ENCODE data around the gene ZNF668.

Gene ZNF668
- 23.8 reads per million, percentile 51 among the genes with 10 or more reads in this experiment for total RNA-seq

DNA sequence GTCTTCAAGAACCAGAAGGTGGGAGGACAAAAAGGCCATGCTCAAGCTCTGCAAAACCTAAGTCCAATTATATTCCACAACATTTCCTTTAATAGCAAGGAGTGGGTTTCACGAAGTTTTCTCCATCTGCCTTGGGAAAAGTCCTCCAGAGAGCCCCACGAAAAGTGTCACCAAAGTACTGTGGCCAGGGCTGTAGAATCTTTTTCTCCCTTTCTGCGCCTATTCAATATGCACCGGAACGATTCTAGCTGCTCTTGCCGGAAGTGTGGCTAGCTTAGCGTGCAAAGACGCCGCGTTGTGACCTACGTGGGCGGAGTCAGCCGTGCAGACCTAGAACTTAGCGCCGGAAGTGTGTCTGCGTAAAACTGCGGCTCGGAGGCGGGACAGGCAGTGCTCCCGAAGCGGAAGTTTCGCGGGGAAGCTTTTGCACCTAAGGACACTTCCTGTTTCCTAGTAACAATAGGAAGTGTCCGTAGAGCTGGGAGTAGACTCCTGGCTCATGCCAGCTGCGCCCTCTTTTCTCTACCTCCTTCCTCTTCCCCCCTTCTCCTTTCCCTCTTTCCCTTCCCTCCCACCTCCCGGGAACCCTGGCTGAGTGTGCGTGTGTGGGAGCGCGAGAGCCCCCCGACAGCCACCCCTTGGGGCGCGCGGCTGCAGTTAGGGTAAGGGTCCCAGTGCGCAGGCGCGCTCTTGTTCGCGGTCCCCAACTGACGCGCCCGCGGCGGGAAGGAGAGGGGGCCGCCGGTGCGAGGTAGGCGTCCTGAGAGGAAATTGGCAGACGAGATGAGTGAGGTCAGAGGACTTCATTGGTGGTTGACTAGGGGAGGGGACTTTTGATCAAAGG is at the start of gene ZNF668, which contains the start of gene ZNF646:
Gene ZNF668, minus strand, starts transcription at position 271 of the 844 bp plus-strand sequence. CDS start 9,781 bp downstream, outside the sequence.
Gene ZNF646, plus strand, starts transcription at position 453 of the 844 bp plus-strand sequence. CDS start 1,903 bp downstream, outside the sequence.
- DNase-seq: peak; percentile 98

DNA sequence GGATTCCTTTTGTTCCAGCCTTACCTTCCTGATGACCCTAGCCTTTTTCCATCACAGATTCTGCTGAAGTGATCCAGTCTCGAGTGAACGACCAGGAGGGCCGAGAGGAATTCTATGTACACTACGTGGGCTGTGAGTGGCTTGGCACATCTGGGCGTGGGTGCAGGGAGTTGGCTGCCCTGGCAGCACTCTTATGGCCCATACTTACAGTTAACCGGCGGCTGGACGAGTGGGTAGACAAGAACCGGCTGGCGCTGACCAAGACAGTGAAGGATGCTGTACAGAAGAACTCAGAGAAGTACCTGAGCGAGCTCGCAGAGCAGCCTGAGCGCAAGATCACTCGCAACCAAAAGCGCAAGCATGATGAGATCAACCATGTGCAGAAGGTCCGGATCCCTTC is 46.1 kb upstream of the ZNF668 start:
- no peak for DNase-seq

DNA sequence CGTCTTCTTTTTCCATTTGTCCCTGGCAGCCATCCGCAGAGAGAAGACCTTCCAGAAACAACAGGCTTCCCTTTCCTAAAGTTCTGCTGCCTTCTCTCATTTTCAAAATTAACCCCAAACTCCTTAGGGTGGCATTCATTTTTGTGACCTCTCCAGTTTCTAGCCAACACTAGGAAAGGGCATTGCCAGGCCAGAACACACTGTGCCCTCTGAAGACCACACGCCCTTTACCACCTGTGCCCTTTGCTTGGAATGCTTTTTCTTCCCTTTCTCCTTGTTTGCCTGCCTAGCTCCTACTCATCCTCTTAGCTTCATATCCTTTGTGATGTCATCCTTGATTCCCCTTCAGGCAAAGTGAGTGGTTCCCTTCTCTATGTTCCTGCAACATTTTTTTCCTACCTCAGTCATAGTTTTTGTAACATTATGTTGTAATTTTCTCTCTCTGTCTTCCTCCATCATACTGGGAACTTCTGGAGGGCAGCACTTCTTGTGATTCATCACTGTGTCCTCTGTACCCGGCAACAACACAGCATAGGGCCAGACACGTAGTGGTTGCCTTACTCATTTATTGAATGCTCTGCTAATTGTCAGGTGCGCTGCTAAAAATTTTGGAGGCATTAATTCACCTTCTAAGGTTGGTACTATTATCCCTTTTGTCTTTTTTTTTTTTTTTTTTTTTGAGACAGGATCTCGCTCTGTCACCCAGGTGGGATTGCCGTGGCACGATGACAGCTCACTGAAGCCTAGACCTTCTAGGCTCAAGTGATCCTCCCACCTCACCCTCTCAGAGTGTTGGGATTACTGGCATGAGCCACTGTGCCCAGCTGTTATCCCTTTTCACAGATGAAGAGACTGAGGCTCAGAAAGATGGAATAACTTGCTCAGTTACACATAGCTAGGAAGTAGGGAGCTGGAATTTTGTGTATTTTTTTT is 44.4 kb upstream of the ZNF668 start:
- DNase-seq: no peak

DNA sequence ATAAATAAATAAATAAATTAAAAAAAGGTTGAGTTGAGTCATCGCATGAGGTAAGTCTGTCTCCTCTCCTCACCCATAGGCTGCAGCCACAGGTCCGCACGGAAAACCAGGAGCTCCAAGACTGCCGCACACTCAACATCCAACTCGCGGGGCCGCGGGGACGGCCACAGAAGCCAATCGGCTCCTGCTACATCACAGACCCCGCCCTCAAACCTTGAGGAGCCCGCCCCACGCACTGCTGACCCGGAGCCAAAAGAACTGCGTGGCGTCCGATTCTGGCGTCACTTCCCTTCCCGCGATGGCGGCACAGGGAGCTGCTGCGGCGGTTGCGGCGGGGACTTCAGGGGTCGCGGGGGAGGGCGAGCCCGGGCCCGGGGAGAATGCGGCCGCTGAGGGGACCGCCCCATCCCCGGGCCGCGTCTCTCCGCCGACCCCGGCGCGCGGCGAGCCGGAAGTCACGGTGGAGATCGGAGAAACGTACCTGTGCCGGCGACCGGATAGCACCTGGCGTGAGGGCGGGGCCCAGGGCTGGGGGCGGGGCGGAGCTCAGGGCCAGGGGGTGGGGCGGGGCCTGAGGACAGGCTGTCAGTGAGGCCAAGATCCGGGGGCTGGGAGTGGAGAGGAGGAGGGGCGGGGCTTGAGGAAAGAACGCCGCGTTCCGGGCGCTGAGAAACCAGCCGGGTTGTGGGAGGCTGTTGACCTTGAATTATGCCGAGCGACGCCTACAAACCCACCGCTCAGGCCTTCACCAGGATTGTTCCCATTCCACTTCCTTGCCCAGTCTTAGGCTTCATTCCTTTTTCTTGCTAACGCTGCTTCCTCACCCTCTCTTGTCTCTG is 43.6 kb upstream of the ZNF668 start, which contains the start of gene KAT8:
Gene KAT8, plus strand, starts transcription at position 281 of the 839 bp plus-strand sequence. Its CDS starts 18 bp downstream, at position 299.
- DNase-seq: peak; percentile 97

DNA sequence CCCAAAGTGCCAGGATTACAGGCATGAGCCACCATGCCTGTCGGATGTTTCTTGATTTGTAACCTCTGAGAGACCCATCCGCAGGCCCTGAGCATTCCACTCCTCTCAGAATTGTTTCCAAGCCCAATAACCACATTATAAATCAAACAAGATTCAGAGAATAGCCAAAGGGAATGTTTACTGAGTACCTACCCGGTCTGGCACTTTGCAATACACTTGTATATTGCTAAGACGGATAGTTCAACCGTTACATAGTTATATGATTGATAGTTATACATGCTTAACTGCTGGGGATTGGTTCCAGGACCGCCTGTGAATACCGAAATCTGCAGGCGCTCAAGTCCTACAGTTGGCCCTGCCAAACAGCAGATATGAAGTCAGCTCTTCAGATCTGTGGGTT is 40.4 kb upstream of the ZNF668 start:
- no peak for DNase-seq

DNA sequence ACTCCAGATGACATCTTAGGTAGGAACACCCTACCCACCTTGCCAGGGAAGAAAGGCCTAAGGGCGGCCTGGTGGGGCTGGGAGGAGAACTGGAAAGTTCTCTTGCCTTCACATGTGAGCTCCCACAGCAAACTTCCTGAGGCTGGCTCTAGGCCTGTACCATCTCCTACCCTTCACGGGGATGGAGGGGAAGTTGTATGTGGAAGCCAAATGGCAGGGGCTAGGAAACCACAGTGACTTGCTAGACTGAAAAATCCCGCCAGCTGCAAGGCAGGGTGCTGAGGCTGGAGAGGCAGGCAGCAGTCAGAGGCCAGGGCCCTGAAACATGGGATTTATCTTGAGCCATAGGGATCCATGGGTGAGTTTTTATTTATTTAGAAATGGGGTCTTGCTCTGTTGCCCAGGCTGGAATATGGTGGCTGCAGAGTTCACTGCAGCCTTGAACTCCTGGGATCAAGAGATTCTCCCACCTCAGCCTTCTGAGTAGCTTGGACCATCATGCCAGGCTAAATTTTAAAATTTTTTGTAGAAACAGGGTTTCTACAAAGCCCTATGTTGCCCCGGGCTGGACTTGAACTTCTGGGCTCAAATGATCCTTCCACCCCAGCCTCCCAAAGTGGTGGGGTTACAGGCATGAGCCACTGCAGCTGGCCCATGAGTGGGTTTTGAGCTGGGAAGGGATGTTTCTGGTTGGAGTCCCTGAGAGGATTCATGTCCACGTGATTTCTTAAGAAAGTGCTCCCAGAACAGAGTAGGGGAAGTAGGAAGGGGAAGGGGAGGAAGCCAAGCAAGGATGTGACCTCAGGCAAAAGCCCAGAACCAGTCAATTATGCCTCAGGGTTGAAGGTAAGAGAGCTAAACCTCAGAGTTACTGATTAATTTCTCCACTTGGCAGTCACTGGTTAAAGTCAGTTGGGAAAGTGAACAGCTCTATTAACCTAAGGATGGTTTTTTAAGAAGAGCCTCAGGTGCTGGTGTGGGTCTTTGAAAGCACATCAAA is 39.4 kb upstream of the ZNF668 start:
- no peak for DNase-seq

DNA sequence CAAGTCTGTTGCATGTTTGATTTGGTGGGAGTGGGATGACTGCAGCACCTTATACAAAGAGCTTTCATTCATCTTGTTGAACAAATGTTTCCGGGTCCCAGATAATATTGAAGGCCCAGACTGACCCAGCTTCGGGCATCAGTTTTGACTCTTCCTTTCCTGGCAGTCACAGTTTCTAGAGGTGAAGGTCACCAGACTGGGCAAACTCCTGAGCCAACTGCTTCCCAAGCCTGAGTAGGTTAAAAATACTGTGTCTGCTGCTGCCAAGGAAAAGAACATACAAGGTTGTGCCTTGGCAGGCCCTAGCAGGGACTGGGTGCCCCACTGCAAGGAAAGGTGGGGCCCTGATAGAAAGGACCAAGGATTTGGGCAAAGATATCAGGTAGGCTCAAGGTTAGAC is 38.7 kb upstream of the ZNF668 start:
- no peak for DNase-seq

DNA sequence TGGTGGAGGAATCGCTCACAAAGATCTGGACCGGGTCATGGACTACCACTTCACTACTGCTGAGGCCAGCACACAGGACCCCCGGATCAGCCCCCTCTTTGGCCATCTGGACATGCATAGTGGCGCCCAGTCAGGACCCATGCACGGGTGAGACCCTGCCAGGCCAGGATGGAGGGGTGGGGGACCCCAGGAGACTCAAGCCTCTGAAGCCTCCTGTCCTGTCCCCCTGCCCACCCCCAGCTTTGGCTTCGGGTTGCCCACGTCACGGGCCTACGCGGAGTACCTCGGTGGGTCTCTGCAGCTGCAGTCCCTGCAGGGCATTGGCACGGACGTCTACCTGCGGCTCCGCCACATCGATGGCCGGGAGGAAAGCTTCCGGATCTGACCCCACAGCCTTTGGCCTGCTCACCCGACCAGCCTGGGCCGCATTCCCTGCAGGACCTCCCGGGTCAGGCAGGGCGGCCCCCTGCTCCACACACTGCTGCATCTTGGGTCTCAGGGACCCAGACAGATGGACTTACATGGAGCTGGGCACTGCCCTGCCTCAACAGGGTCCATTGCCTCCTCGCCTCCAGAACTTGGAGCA is 37.9 kb upstream of the ZNF668 start:
- no peak for DNase-seq

DNA sequence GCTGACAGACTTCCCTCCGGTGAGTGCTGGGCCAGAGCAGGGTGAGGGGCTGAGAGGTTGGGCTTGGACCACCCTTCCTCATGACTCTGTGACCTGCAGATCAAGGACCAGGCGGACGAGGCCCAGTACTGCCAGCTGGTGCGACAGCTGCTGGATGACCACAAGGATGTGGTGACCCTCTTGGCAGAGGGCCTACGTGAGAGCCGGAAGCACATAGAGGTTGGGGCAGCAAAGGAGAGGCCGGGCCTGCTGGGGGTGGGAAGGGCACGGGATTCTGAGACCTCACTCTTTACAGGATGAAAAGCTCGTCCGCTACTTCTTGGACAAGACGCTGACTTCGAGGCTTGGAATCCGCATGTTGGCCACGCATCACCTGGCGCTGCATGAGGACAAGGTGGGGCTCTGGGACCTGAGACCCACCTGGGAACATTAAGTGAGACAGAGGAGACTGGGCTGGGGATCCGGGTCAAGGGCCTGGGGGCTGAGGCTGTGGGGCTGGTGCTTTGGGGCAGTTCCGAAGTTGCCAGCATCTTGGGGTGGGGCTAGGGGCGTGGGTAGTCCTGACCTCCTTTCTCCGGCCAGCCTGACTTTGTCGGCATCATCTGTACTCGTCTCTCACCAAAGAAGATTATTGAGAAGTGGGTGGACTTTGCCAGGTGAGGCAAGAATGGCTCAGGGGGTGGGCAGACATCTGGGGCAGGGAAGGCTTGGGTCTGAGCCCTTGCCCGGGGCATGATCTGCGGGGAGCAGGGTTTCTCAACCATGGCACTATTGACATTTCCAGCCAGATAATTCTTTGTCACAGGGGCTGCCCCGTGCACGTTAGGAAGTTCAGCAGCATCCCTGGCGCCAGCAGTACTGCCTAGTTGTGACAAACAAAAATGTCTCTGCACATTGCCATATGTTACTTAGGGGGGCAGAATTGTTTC is 36.3 kb upstream of the ZNF668 start:
- DNase-seq: no peak

DNA sequence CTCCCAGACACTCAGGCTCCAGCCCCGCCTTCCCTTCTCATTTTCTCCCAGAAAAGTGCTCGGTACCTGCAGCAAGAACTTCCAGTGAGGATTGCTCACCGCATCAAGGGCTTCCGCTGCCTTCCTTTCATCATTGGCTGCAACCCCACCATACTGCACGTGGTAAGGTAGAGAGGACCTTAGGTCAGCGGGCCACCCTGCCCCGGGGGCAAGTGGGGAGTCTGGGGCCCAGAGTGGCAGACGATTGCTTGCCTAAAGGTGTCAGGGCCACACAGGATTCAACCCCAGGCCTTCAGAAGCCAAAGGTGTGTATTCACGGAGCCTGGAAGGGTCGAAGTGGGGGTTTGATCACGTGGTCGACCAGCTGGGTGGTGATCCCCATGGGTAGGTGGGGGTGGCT is 35.6 kb upstream of the ZNF668 start:
- DNase-seq: no peak

DNA sequence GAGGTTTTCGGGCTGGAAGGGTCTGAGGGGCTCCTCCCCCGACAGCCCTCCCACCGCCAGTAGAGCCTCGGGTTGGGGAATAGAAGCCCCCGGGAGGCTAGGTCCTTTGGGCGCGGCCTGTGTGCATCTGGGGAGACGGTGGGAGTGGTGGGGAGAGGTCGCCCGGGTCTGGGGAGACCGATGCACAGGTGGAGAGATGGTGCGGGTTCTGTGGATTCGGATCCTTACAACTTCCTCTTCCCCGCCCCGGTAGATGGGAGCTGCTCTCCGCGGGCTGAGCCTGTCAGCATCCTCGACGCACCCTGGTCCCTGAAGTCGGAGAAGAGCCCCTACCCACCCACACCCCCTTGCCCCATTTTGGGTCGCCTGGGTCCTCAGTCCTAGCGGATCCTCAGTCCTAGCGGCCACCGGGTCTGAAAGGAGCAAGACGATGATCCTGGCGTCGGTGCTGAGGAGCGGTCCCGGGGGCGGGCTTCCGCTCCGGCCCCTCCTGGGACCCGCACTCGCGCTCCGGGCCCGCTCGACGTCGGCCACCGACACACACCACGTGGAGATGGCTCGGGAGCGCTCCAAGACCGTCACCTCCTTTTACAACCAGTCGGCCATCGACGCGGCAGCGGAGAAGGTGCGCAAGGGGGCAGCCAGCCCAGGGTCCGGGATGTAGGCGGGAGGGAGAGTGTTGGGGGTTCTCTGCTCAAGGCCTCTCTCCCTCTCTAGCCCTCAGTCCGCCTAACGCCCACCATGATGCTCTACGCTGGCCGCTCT is 34.9 kb upstream of the ZNF668 start:
- no peak for DNase-seq

DNA sequence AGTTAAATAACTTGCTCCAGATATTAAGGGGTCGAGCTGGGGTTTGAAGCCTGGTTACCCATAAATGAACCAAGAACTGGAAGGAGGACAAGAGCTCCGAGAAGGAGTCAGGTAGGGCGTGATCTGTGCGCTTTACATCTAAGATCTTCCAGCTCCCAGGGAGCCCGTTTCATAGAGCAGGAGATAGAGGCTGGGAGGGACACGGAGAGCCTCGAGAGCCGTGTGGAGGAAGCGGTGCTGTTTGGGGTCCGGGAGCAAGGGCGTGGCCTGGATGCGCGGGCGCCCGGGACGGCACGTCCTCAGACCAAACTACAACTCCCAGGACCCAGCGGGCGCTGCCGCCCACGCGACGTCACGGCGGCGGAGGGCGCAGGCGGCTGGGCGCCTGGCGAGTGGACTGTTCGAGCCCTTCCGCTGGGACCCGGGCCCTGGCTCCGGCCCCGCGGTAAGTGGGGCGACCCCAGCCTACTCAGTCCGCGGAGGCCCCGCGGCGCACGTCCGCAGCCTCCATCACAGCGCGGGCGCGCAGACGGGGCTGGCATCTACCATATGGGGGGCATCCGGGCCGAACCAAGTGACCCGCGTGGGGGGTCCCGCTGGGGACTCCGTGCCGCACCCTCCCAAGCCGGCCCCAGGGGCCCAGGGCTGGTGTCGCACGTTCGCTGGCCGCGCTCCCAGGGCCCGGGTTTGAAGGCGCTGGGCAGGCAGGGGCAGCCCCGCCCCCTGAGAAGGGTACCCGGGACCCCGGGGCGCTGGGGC is 34.2 kb upstream of the ZNF668 start, which contains the start of gene BCKDK:
Gene BCKDK, plus strand, starts transcription at position 352 of the 759 bp plus-strand sequence. CDS start 838 bp downstream, outside the sequence.
- DNase-seq: peak; percentile 33

DNA sequence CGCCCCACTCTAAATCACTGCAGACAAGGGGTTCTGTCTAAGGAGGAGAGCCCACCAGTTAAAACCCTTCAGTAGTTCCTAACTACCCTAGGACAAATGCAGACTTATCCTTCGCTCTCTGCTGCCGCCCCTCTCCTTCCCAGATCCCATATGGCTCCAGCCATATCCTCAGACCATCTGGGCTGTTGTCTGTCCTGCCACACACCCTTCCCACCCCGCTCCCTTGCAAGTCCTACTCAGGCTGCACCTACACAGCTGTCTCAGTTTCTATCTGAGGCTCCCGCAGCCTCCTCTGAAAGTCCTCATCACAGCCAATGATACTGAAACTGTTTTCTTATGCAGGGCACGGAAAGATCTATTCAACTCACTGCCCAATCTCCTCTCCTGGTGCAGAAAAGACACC is 33.4 kb upstream of the ZNF668 start:
- no peak for DNase-seq

DNA sequence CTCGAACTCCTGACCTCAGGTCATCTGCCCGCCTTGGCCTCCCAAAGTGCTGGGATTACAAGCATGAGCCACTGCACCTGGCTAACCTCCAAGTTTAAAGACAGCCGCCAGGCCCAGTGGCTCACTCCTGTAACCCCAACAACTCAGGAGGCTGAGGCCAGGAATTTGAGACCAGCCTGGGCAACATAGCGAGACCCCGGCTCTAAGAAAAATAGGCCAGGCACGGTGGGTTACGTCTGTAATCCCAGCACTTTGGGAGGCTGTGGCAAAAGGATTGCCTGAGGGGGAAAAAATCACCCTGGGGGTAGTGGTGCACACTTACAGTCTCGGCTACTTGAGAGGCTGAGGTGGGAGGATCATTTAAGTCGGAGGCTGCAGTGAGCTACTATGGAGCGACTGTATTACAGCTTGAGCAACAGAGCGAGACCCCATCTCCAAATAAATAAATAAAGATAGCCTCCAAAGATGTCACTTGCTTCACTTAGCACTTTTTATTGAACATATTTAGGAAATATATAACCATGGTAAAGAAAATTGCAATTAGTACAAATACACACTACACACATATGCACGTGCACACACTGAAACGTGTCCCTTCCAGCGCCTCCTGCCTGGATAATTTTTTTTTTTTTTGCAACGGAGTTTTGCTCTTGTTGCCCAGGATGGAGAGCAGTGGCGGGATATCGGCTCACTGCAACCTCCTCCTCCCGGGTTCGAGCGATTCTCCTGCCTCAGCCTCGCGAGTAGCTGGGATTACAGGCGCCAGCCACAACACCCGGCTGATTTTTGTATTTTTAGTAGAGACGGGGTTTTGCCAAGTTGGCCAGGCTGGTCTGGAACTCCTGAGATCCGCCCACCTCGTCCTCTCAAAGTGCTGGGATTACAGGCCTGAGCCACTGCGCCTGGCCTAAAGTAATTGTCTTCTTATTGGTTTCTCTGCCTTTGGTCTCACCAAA is 32.7 kb upstream of the ZNF668 start:
- no peak for DNase-seq

DNA sequence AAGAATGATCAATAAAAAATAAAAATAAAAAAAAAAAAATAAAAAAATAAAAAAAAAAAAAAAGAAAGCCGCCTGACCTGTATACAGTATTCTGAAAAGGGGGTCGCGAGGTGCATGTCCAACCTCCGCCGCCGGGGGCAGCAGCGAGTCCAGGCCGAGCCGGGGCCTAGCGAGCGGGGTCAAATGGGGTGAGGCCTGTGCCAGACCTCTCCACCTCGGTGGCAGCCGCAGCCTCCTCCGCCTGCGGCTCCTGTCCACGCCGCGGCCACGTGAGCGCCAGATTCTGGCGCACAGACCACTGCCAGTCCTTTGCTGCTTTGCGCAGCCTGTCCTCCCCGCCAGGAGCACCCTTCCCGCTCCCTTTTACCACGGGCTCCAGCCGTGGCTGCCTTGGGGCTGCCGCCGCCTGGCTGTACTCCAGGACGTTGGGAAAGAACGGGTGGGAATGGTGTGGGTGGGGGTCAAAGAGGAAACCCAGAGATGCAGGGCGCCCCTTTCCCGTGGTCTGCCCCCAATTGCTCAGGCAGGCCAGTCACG is 31.7 kb upstream of the ZNF668 start:
- peak; percentile 68 for DNase-seq
